A549 (cell line): ENCODE data around the gene FRS3. TPM values are rescaled to one million over a fixed set of nuclear protein-coding genes. Genes with fewer than 3 reads are reported as not detected.

Experiments
- ATAC-seq, 2 experiments: fragments of 200-7000 bp in 1 of 2; fragments of >200 bp in 1 of 2; cut with Nextera tagmentation in 1 of 2; cut with Tn5 transposase in 1 of 2; 3 replicates each; pipeline versions ENCODE4 v1.8.0 to v1.9.1; 2018 to 2020; ENCODE audit warnings: mild to moderate bottlenecking in 1 of 2, moderate library complexity in 1 of 2
- CTCF ChIA-PET: fragments of 300-600 bp; sonication (Branson Sonifier 250); formaldehyde crosslinking; extraction: SDS; loops from one replicate; lab custom pipeline; 2021; ENCODE audit warnings: antibody characterized with exemption, inconsistent platforms; lab: Yijun Ruan, JAX
- POLR2A ChIA-PET: fragments of 350-600 bp; formaldehyde crosslinking; extraction: SDS; loops from one replicate; lab custom pipeline; 2021; ENCODE audit warnings: antibody characterized with exemption, inconsistent platforms; lab: Yijun Ruan, JAX
- DNase-seq, 2 experiments: peaks; one replicate each; pipeline versions ENCODE4 v3.0.0 to v3.0.0-alpha.2; 2011 to 2016; ENCODE audit warnings: low read depth in 1 of 2, low spot score in 1 of 2
- FAIRE-seq: peaks from 2 replicates; lab custom pipeline; 2011; peaks lifted over from hg19 to GRCh38; lab: Jason Lieb, UNC
- H3K27ac ChIP-seq, 2 experiments: fragments of >200 bp; sonication (Bioruptor Twin); formaldehyde crosslinking; 3 replicates each; pipeline ENCODE4 v1.5.1; 2016 to 2017
- H3K4me1 ChIP-seq: fragments of >200 bp; sonication (Bioruptor Twin); formaldehyde crosslinking; 3 replicates; pipeline ENCODE4 v1.6.1; 2016
- H3K4me2 ChIP-seq: fragments of >200 bp; sonication (Bioruptor Twin); formaldehyde crosslinking; 3 replicates; pipeline ENCODE4 v1.6.1; 2016
- H3K4me3 ChIP-seq: fragments of >200 bp; sonication (Bioruptor Twin); formaldehyde crosslinking; 3 replicates; pipeline ENCODE4 v1.5.1; 2016
- H3K9me3 ChIP-seq: fragments of >200 bp; sonication (Bioruptor Twin); formaldehyde crosslinking; 3 replicates; pipeline ENCODE4 v1.6.1; 2016
- BCL3 ChIP-seq: fragments of >200 bp; sonication (Bioruptor Twin); formaldehyde crosslinking; IDR thresholded peaks from 3 replicates; pipeline ENCODE4 v1.6.1; 2016
- CHD2 ChIP-seq: fragments of 150-350 bp; IDR thresholded peaks from 2 replicates; pipeline ENCODE4 v1.6.1; 2014; ENCODE audit warnings: low read length; ENCODE audit not compliant: partially characterized antibody
- CHD4 ChIP-seq: fragments of 200-600 bp; sonication (generic); IDR thresholded peaks from 2 replicates; pipeline ENCODE4 v1.6.1; 2016; ENCODE audit warnings: antibody characterized with exemption, mild to moderate bottlenecking, borderline replicate concordance
- E2F6 ChIP-seq: IDR thresholded peaks from 2 replicates; pipeline ENCODE4 v1.6.1; 2012; ENCODE audit warnings: low read depth, borderline replicate concordance
- EHF ChIP-seq: fragments of 250-450 bp; sonication (Bioruptor Pico); IDR thresholded peaks from 2 replicates; pipeline ENCODE4 v1.5.0; 2020; ENCODE audit warnings: mild to moderate bottlenecking
- EP300 ChIP-seq, 2 experiments: fragments of >200 bp; sonication (Bioruptor Twin); formaldehyde crosslinking; IDR thresholded peaks; 2 replicates in 1 of 2; 3 replicates in 1 of 2; pipeline ENCODE4 v1.6.1; 2016 to 2017
- FOSL2 ChIP-seq, 2 experiments: fragments of 450-650 bp in 1 of 2; fragments of >200 bp in 1 of 2; sonication (Bioruptor Twin) in 1 of 2; formaldehyde crosslinking; IDR thresholded peaks; 2 replicates each; pipeline versions ENCODE4 v1.5.0 to v1.6.1; 2016 to 2020; ENCODE audit warnings: mild to moderate bottlenecking in 1 of 2, moderate library complexity in 1 of 2
- GATA3 ChIP-seq: IDR thresholded peaks from 2 replicates; pipeline ENCODE4 v1.6.1; 2012; ENCODE audit warnings: borderline replicate concordance
- HDAC2 ChIP-seq: fragments of 200-600 bp; sonication (generic); IDR thresholded peaks from 2 replicates; pipeline ENCODE4 v1.6.1; 2016
- HEYL ChIP-seq: fragments of 250-450 bp; sonication (Bioruptor Pico); IDR thresholded peaks from 2 replicates; pipeline ENCODE4 v1.8.0; 2021; ENCODE audit warnings: mild to moderate bottlenecking, moderate library complexity
- KDM1A ChIP-seq: fragments of 200-600 bp; sonication (generic); IDR thresholded peaks from 2 replicates; pipeline ENCODE4 v1.6.1; 2016; ENCODE audit warnings: low read depth, mild to moderate bottlenecking
- KDM5A ChIP-seq: fragments of 200-600 bp; sonication (generic); IDR thresholded peaks from 2 replicates; pipeline ENCODE4 v1.6.1; 2016; ENCODE audit warnings: antibody characterized with exemption, mild to moderate bottlenecking
- MAFK ChIP-seq: fragments of 450-650 bp; IDR thresholded peaks from 2 replicates; pipeline ENCODE4 v1.6.1; 2014; ENCODE audit not compliant: partially characterized antibody
- MAZ ChIP-seq: fragments of 150-350 bp; IDR thresholded peaks from 2 replicates; pipeline ENCODE4 v1.6.1; 2014; ENCODE audit warnings: antibody characterized with exemption, low read depth, low read length, borderline replicate concordance
- POLR2A ChIP-seq: IDR thresholded peaks from 2 replicates; pipeline ENCODE4 v1.6.1; 2012; ENCODE audit warnings: mild to moderate bottlenecking, low read length
- POLR2AphosphoS2 ChIP-seq: conservative IDR thresholded peaks from 2 replicates; pipeline ENCODE4 v1.6.1; 2012; ENCODE audit warnings: low read length, improper control_type of control experiment, inconsistent platforms
- RARB ChIP-seq: fragments of 250-450 bp; sonication (Bioruptor Pico); IDR thresholded peaks from 2 replicates; pipeline ENCODE4 v1.8.0; 2021; ENCODE audit warnings: mild to moderate bottlenecking, moderate library complexity
- RCOR1 ChIP-seq: fragments of 150-350 bp; IDR thresholded peaks from 2 replicates; pipeline ENCODE4 v1.6.1; 2014; ENCODE audit warnings: antibody characterized with exemption, low read length, low read depth
- RNF2 ChIP-seq: fragments of 200-600 bp; sonication (generic); IDR thresholded peaks from 2 replicates; pipeline ENCODE4 v1.6.1; 2016; ENCODE audit warnings: low read depth, mild to moderate bottlenecking, antibody characterized with exemption, moderate library complexity, borderline replicate concordance
- SMC3 ChIP-seq: fragments of >200 bp; sonication (Bioruptor Twin); formaldehyde crosslinking; IDR thresholded peaks from 3 replicates; pipeline ENCODE4 v1.6.1; 2018; ENCODE audit warnings: inconsistent platforms
- SREBF2 ChIP-seq: fragments of 450-650 bp; IDR thresholded peaks from 2 replicates; pipeline ENCODE4 v1.6.1; 2014; ENCODE audit warnings: mild to moderate bottlenecking, moderate library complexity
- TFCP2L1 ChIP-seq: fragments of 250-450 bp; sonication (Bioruptor Pico); IDR thresholded peaks from 2 replicates; pipeline ENCODE4 v1.5.0; 2021; ENCODE audit warnings: mild to moderate bottlenecking
- TP53 ChIP-seq: fragments of 250-450 bp; sonication (Bioruptor Pico); IDR thresholded peaks from 2 replicates; pipeline ENCODE4 v1.5.0; 2021; ENCODE audit warnings: mild to moderate bottlenecking, moderate library complexity
- ZNF302 ChIP-seq: fragments of 250-450 bp; sonication (Bioruptor Pico); IDR thresholded peaks from 2 replicates; pipeline ENCODE4 v1.9.0; 2021; ENCODE audit warnings: inconsistent platforms, mild to moderate bottlenecking, moderate library complexity
- WGBS: methylation state at CpG from one replicate; pipeline ENCODE4 v1.1.6; 2017; ENCODE audit errors: missing lambda C conversion rate; 5-methylcytosine and 5-hydroxymethylcytosine counted together
- polyA plus RNA-seq, 4 experiments: library from polyadenylated mRNA; depleted of rRNA in 3 of 4; stranded (reverse); fragments of >200 nt; fragmentation: RNase III in 1 of 4; extraction: RNeasy Plus Mini Kit Qiagen cat#74134 plus additional on column Dnase treatment in 1 of 4; gene quantifications; 2 replicates in 3 of 4; 3 replicates in 1 of 4; pipeline ENCODE4 v1.2.3, GENCODE V29; 2011 to 2017
- TF ChIP-seq, protein P1 (sequence below): fragments of 200-600 bp; sonication (generic); IDR thresholded peaks from 2 replicates; pipeline ENCODE4 v1.6.1; 2016; ENCODE audit warnings: antibody characterized with exemption, mild to moderate bottlenecking, moderate library complexity
- TF ChIP-seq, protein P2 (sequence below): fragments of 250-450 bp; sonication (Bioruptor Pico); IDR thresholded peaks from 2 replicates; pipeline ENCODE4 v1.5.0; 2021; ENCODE audit warnings: mild to moderate bottlenecking, moderate library complexity, borderline replicate concordance
- TF ChIP-seq, protein P3 (sequence below): IDR thresholded peaks from 2 replicates; pipeline ENCODE4 v1.6.1; 2012
- TF ChIP-seq, protein P4 (sequence below): IDR thresholded peaks from 2 replicates; pipeline ENCODE4 v1.6.1; 2012

FRS3 gene
- polyA plus RNA-seq, 2 of the 4 experiments (the other 2 are of a cell fraction), result 1.9 to 2.0 TPM

DNA sequence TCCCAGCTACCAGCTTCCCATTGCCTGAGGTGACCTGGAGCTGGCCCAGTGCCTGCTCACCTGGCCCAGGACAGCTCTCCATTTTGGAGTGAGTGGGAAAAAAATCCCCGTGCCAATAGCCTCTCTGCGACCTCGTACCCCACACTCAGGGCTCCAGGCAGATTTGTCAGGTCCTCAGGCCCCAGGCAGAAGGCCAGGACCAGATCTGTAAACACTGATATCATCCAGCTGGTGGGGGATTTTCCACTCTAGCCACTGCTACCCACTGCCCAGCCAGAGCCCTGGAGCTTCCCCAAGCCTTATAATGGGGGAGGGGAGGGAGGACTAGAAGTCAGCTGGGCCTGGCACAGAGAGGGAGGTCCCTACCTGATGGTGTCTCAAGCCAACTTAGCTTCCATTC lies 31.2 kb downstream of the FRS3 start:
- Histone ChIP-seq H3K9me3 (no peaks in the 10 kb centered on the region), H3K4me1 (no peaks in the 10 kb centered on the region), H3K27ac (no peak overlapping the region; a peak in 1 of 6 replicates), H3K4me2 (no peak overlapping the region), H3K4me3 (no peak overlapping the region)
- ChIA-PET CTCF (interaction anchor here (0.7 to 2.6 kb wide), 4 partner anchors 9 to 27 kb away, joined by 3 to 9 read pairs (median 6); partner anchors contain the start of gene TFEB), POLR2A (no interaction called here)
- DNase-seq, result no peak
- 82% methylated on average over 3 of the region's 3 CpGs for WGBS
- FAIRE-seq, result no peak
- ATAC-seq, result no peak
- no peak for TF ChIP-seq EHF (CRISPR knock-in tag)
- no peak for TF ChIP-seq CHD4
- TF ChIP-seq, protein P1, sequence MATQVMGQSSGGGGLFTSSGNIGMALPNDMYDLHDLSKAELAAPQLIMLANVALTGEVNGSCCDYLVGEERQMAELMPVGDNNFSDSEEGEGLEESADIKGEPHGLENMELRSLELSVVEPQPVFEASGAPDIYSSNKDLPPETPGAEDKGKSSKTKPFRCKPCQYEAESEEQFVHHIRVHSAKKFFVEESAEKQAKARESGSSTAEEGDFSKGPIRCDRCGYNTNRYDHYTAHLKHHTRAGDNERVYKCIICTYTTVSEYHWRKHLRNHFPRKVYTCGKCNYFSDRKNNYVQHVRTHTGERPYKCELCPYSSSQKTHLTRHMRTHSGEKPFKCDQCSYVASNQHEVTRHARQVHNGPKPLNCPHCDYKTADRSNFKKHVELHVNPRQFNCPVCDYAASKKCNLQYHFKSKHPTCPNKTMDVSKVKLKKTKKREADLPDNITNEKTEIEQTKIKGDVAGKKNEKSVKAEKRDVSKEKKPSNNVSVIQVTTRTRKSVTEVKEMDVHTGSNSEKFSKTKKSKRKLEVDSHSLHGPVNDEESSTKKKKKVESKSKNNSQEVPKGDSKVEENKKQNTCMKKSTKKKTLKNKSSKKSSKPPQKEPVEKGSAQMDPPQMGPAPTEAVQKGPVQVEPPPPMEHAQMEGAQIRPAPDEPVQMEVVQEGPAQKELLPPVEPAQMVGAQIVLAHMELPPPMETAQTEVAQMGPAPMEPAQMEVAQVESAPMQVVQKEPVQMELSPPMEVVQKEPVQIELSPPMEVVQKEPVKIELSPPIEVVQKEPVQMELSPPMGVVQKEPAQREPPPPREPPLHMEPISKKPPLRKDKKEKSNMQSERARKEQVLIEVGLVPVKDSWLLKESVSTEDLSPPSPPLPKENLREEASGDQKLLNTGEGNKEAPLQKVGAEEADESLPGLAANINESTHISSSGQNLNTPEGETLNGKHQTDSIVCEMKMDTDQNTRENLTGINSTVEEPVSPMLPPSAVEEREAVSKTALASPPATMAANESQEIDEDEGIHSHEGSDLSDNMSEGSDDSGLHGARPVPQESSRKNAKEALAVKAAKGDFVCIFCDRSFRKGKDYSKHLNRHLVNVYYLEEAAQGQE, result no peak
- TF ChIP-seq SREBF2, result no peak
- TF ChIP-seq RNF2, result no peak
- no peak for TF ChIP-seq EP300 (IDR thresholded peaks at IDR 0.05)
- TF ChIP-seq HEYL (CRISPR knock-in tag), result no peak
- TF ChIP-seq, protein P2, sequence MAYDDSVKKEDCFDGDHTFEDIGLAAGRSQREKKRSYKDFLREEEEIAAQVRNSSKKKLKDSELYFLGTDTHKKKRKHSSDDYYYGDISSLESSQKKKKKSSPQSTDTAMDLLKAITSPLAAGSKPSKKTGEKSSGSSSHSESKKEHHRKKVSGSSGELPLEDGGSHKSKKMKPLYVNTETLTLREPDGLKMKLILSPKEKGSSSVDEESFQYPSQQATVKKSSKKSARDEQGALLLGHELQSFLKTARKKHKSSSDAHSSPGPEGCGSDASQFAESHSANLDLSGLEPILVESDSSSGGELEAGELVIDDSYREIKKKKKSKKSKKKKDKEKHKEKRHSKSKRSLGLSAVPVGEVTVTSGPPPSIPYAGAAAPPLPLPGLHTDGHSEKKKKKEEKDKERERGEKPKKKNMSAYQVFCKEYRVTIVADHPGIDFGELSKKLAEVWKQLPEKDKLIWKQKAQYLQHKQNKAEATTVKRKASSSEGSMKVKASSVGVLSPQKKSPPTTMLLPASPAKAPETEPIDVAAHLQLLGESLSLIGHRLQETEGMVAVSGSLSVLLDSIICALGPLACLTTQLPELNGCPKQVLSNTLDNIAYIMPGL, result no peak
- TF ChIP-seq ZNF302, result no peak
- no peak for TF ChIP-seq BCL3
- TF ChIP-seq RCOR1, result no peak
- TF ChIP-seq TFCP2L1 (CRISPR knock-in tag), result no peak
- no peak for TF ChIP-seq HDAC2
- TF ChIP-seq, protein P3, sequence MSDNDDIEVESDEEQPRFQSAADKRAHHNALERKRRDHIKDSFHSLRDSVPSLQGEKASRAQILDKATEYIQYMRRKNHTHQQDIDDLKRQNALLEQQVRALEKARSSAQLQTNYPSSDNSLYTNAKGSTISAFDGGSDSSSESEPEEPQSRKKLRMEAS, result no peak

- no peak for FAIRE-seq
- H3K4me3 ChIP-seq, result no peak overlapping the region
- DNase-seq, result no peak
- H3K4me1 ChIP-seq, result no peaks in the 10 kb centered on the region
- H3K9me3 ChIP-seq, result no peaks in the 10 kb centered on the region
- H3K4me2 ChIP-seq, result no peak overlapping the region
- ChIA-PET CTCF (interaction anchor here (0.7 to 2.6 kb wide), 5 partner anchors 9 to 43 kb away, joined by 3 to 9 read pairs (median 4); partner anchors contain the start of gene TFEB), POLR2A (no interaction called here)
- peak overlapping the region in 1 of 2 experiments; percentile 17; a peak in 1 of 6 replicates for H3K27ac ChIP-seq
- no peak for ATAC-seq
- WGBS, result 74% methylated on average over 6 of the region's 6 CpGs
- TF ChIP-seq, protein P4, sequence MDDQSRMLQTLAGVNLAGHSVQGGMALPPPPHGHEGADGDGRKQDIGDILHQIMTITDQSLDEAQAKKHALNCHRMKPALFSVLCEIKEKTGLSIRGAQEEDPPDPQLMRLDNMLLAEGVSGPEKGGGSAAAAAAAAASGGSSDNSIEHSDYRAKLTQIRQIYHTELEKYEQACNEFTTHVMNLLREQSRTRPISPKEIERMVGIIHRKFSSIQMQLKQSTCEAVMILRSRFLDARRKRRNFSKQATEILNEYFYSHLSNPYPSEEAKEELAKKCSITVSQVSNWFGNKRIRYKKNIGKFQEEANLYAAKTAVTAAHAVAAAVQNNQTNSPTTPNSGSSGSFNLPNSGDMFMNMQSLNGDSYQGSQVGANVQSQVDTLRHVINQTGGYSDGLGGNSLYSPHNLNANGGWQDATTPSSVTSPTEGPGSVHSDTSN, result no peak
- TF ChIP-seq MAZ (no peak), FOSL2 (IDR thresholded peaks at IDR 0.05) (no peak), FOSL2 (CRISPR knock-in tag; IDR thresholded peaks at IDR 0.05) (no peak), RARB (CRISPR knock-in tag) (no peak), KDM1A (no peak), POLR2AphosphoS2 (no peak), E2F6 (no peak), MAFK (no peak), CHD4 (no peak), GATA3 (no peak), EP300 (IDR thresholded peaks at IDR 0.05) (no peak), CHD2 (no peak), POLR2A (no peak), KDM5A (no peak), TP53 (no peak), RCOR1 (no peak), SMC3 (no peak)
- TF ChIP-seq, protein P2, result no peak
Observed at GRCh38 chr6:41748102-41748477, 31.6 kb downstream of the FRS3 start.
